Measurements from ENCODE around the gene RPL35. TPM values are rescaled to one million over a fixed set of nuclear protein-coding genes. Genes with fewer than 3 reads are reported as not detected.

RPL35 gene
- total RNA-seq, 1 donor from 2014 or later: 686 TPM

- intact Hi-C loops (cut with micrococcal nuclease): no loop called here
- DNase-seq: no peak
- TF ChIP-seq CTCF (IDR thresholded peaks at IDR 0.05; ENCODE audit: borderline replicate concordance): no peak
- Histone ChIP-seq H3K9me3 (replicated peaks) (no peaks in the 10 kb centered on the region), H3K36me3 (peaks cover 16% of the 10 kb centered on the region), H3K27me3 (ENCODE audit: low read depth) (no peaks in the 10 kb centered on the region), H3K27ac (replicated peaks) (peak overlapping the region; percentile 96), H3K4me1 (peaks cover 73% of the 10 kb centered on the region), H3K4me3 (peak overlapping the region; percentile 98)
These were observed 8.3 kb upstream of the RPL35 start for GRCh38 chr9:124869986-124870560.

DNA sequence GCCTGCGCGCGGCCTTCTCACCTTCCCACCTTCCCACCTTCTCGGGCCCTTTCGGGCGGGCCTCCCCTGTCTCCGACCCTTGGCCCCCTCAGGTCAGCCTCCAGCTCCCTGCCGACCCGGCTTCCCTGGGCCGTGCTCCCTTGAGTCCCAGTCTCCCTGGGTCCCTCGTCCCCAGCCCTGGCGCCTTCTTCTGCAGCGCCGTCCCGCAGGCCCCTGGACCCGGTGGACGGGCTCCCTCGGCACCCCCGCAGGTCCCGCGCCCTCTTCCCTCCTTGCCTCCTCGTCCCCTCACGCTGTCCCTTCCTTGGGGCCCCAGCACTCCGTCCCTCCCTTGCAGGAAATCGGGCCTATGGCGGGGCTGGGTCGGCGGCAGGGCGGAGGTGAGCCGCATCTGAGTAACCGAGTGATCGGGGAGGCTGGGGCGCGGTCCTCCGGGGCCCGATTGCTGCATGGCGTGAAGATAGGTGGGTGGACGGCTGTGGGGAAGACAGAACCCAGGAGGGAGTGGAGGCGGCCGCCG lies 7.8 kb upstream of the RPL35 start:
- Histone ChIP-seq H3K4me3 (peak overlapping the region; percentile 98), H3K27me3 (ENCODE audit: low read depth) (no peaks in the 10 kb centered on the region), H3K9me3 (replicated peaks) (no peaks in the 10 kb centered on the region), H3K4me1 (peaks cover 73% of the 10 kb centered on the region), H3K27ac (replicated peaks) (peak overlapping the region; percentile 96), H3K36me3 (peaks cover 11% of the 10 kb centered on the region)
- no peak for TF ChIP-seq CTCF (IDR thresholded peaks at IDR 0.05; ENCODE audit: borderline replicate concordance)
- no peak for DNase-seq
- intact Hi-C loops (cut with micrococcal nuclease): no loop called here

DNA sequence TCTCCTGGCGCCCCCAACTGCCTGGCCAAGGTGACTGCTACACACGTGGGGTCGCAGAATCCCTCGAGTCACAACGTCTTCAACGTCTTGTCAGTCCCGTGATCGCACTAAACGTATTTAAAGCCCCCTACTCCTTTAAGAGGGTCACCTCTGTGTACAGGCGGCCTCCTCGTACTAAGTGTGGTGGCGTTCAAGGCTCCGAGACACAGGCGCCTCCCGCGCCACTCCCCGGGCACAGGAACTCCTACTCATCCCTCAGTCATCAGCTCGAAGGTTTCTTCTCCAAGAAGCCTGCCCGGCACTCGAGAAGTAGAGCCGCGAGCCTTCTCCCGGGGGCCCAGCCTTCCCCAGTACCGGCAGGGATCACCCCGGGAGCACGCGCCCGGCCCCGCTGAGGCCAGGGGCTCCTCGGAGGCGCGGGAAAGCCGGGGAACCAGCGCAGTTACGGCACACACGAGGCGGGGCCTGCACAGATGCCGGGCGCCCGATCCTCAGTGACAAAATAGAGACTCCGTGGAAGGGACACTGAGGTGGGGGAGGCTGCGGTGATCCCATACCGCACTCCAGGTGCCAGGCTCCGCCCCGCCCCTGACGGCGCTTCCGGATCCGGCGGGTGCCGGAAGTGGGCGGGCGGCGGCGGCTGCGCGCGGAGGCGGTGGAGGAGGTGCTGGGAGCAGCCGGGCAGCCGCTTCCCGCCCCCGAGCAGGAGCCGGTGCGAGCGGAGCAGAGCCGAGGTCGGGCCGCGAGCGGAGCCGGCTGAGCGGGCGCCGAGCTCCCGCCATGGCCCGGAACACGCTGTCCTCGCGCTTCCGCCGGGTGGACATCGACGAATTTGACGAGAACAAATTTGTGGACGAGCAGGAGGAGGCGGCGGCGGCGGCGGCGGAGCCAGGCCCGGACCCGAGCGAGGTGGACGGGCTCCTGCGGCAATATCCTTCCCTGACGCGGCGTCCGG lies 7.0 kb upstream of the RPL35 start:
- peak; percentile 88 for DNase-seq
- H3K4me1 ChIP-seq: peaks cover 70% of the 10 kb centered on the region
- TF ChIP-seq CTCF (IDR thresholded peaks at IDR 0.05; ENCODE audit: borderline replicate concordance): no peak
- no peaks in the 10 kb centered on the region for H3K9me3 ChIP-seq (replicated peaks)
- no peaks in the 10 kb centered on the region for H3K27me3 ChIP-seq (ENCODE audit: low read depth)
- peak overlapping the region; percentile 96 for H3K27ac ChIP-seq (replicated peaks)
- H3K4me3 ChIP-seq: peak overlapping the region; percentile 98
- peaks cover 3% of the 10 kb centered on the region for H3K36me3 ChIP-seq
- intact Hi-C loops (cut with micrococcal nuclease): no loop called here

GRCh38 chr9:124863371-124863871 lies 1.7 kb upstream of the RPL35 start:
- Histone ChIP-seq H3K36me3 (peaks cover 22% of the 10 kb centered on the region), H3K4me1 (peaks cover 63% of the 10 kb centered on the region), H3K27ac (replicated peaks) (peak overlapping the region; percentile 92), H3K27me3 (ENCODE audit: low read depth) (no peaks in the 10 kb centered on the region), H3K4me3 (peak overlapping the region; percentile 94), H3K9me3 (replicated peaks) (no peaks in the 10 kb centered on the region)
- no peak for DNase-seq
- no peak for TF ChIP-seq CTCF (IDR thresholded peaks at IDR 0.05; ENCODE audit: borderline replicate concordance)
- intact Hi-C loops (cut with micrococcal nuclease): no loop called here

DNA sequence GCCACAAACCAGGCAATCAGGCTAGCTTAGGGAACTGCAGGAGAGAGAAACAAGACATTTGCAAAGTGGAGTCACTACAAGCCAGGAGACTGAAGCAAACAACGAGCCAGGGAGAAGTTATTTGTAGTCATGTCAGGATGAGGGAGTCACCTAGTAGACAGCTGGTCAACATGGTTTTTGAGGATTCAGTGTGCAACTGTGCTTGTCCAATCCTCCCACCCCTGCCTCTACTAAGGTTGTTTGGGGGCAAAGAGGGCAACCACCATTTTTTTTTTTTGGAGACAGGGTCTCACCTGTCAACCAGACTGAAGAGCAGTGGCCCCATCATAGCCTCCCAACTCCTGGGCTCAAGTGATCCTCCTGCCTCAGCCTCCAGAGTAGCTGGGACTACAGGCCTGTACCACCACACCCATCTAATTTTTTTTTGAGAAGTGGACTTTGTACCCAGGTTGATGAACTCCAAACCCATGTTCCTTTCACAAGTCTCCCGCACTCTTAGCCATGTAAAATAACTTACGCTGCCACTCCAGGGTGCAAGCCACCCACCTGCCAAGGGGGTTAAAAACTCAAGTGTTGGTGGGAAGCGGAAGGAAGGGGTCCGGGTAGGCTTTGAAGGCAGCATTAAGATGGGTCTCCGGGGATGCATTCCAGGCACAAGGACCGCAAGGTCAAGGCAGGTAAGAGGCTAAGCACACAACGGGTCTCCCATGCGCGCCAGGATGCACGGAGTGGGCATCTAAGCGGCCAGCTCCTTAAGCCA lies 995 bp downstream of the RPL35 start:
- peaks cover 37% of the 10 kb centered on the region for H3K36me3 ChIP-seq
- intact Hi-C loops (cut with micrococcal nuclease): no loop called here
- TF ChIP-seq CTCF (IDR thresholded peaks at IDR 0.05; ENCODE audit: borderline replicate concordance): no peak
- H3K27ac ChIP-seq (replicated peaks): peak overlapping the region; percentile 92
- peak overlapping the region; percentile 94 for H3K4me3 ChIP-seq
- H3K9me3 ChIP-seq (replicated peaks): no peaks in the 10 kb centered on the region
- peaks cover 51% of the 10 kb centered on the region for H3K4me1 ChIP-seq
- no peak for DNase-seq
- no peaks in the 10 kb centered on the region for H3K27me3 ChIP-seq (ENCODE audit: low read depth)
